Naive B cell (primary cell): Measurements from ENCODE around the gene APP. TPM values are rescaled to one million over a fixed set of nuclear protein-coding genes. Genes with fewer than 3 reads are reported as not detected.

Source experiments
- ATAC-seq, 2 donors: fragments of 150-1000 bp; cut with Tn5 transposase; 2 replicates each; pipeline ENCODE4 v1.10.0; 2021; ENCODE audit warnings: low read depth in 2 of 2, mild to moderate bottlenecking in 2 of 2, moderate library complexity in 2 of 2
- DNase-seq: peaks from one replicate; pipeline ENCODE4 v3.0.0; 2022
- H3K27ac Mint-ChIP-seq, 6 donors: one replicate each; pipeline ENCODE4 v1.8.0; 2020 to 2022; ENCODE audit warnings: mild to moderate bottlenecking in 6 of 6, mixed read lengths in 6 of 6, moderate library complexity in 5 of 6, inconsistent platforms in 2 of 6
- H3K27me3 Mint-ChIP-seq, 3 donors: one replicate each; pipeline ENCODE4 v1.8.0; 2021 to 2022; ENCODE audit warnings: mixed read lengths in 3 of 3, mild to moderate bottlenecking in 1 of 3
- H3K36me3 Mint-ChIP-seq, 2 donors: one replicate each; pipeline ENCODE4 v1.8.0; 2020 to 2022; ENCODE audit warnings: mixed read lengths in 2 of 2, inconsistent platforms in 1 of 2, mild to moderate bottlenecking in 1 of 2
- H3K4me1 Mint-ChIP-seq, 3 donors: one replicate each; pipeline ENCODE4 v1.8.0; 2020 to 2022; ENCODE audit warnings: mixed read lengths in 3 of 3, inconsistent platforms in 1 of 3, mild to moderate bottlenecking in 1 of 3, moderate library complexity in 1 of 3
- H3K4me3 Mint-ChIP-seq, 8 donors: one replicate each; pipeline ENCODE4 v1.8.0; 2020 to 2022; ENCODE audit warnings: mild to moderate bottlenecking in 8 of 8, mixed read lengths in 8 of 8, moderate library complexity in 8 of 8, inconsistent platforms in 2 of 8
- H3K9me3 Mint-ChIP-seq, 7 donors: one replicate each; pipeline ENCODE4 v1.8.0; 2020 to 2022; ENCODE audit warnings: mixed read lengths in 7 of 7, mild to moderate bottlenecking in 5 of 7, inconsistent platforms in 2 of 7, moderate library complexity in 1 of 7
- polyA plus RNA-seq, 6 donors: library from polyadenylated mRNA; unstranded; fragments of 300-500 nt; fragmentation: Illumina TruSeq; gene quantifications; one replicate each; pipeline ENCODE4 v1.2.3, GENCODE V29; 2021; ENCODE audit warnings: low read depth in 6 of 6

APP gene
- polyA plus RNA-seq, 6 donors from 2014 or later: 20.0 to 40.2 (median 30.7) TPM

GRCh38 chr21:25836396-25836795, 334.2 kb downstream of the APP start:
- H3K36me3 Mint-ChIP-seq: peaks cover 12 to 29% of the 10 kb centered on the region in 2 donors

GRCh38 chr21:25834381-25834780, 336.2 kb downstream of the APP start:
- Mint-ChIP-seq H3K4me1 (no peaks in the 10 kb centered on the region), H3K4me3 (no peak overlapping the region), H3K9me3 (peaks cover 5 to 34% (median 11%) of the 10 kb centered on the region in 7 donors), H3K27ac (no peak overlapping the region), H3K36me3 (peaks cover 5 to 16% of the 10 kb centered on the region in 2 donors), H3K27me3 (peaks cover 0 to 7% (median 5%) of the 10 kb centered on the region in 3 donors)
- ATAC-seq (no peak), DNase-seq (no peak)

More at GRCh38 chr21:25836396-25836795, 334.2 kb downstream of the APP start:
- DNase-seq (no peak), ATAC-seq (no peak)
- Mint-ChIP-seq H3K27ac (no peak overlapping the region), H3K9me3 (peaks cover 14 to 50% (median 23%) of the 10 kb centered on the region in 7 donors), H3K4me3 (no peak overlapping the region), H3K4me1 (no peaks in the 10 kb centered on the region), H3K27me3 (peaks cover 0 to 7% (median 5%) of the 10 kb centered on the region in 3 donors)

GRCh38 chr21:25831300-25831960, 339.1 kb downstream of the APP start:
- Mint-ChIP-seq H3K9me3 (peaks cover 2 to 23% (median 8%) of the 10 kb centered on the region in 7 donors), H3K4me1 (no peaks in the 10 kb centered on the region), H3K36me3 (peaks cover 5 to 7% of the 10 kb centered on the region in 2 donors), H3K27me3 (peaks cover 0 to 7% (median 5%) of the 10 kb centered on the region in 3 donors), H3K27ac (no peak overlapping the region), H3K4me3 (no peak overlapping the region)
- no peak for DNase-seq
- ATAC-seq: no peak
